ENCODE measurements around the gene NTSR1.

NTSR1 gene

DNA sequence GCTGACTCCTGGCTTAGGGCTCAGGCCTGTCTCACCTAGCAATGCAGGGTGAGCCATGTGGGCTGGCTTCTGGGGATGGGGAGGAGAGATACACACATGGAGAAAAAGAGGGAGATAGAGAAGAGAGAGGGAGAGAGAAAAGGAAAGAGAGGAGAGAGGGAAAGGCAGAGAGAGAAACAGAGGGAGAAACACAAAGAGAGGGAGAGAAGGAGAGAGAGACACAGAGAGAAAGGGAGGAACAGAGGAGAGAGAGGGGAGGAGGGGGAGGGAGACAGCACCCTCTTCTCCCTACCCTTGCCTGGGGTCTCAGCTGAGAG is 24.8 kb downstream of the NTSR1 start:
- in situ Hi-C loops (cut with HindIII; ENCODE audit: low pct_ligation_motif_present, low sequenced_read_pairs): no loop called here
- Histone ChIP-seq H3K27me3 (replicated peaks) (no peaks in the 10 kb centered on the region), H3K36me3 (replicated peaks) (no peaks in the 10 kb centered on the region), H3K27ac (no peak overlapping the region), H3K4me3 (ENCODE audit: low read depth, low read length) (no peak overlapping the region)
- TF ChIP-seq, protein P1, sequence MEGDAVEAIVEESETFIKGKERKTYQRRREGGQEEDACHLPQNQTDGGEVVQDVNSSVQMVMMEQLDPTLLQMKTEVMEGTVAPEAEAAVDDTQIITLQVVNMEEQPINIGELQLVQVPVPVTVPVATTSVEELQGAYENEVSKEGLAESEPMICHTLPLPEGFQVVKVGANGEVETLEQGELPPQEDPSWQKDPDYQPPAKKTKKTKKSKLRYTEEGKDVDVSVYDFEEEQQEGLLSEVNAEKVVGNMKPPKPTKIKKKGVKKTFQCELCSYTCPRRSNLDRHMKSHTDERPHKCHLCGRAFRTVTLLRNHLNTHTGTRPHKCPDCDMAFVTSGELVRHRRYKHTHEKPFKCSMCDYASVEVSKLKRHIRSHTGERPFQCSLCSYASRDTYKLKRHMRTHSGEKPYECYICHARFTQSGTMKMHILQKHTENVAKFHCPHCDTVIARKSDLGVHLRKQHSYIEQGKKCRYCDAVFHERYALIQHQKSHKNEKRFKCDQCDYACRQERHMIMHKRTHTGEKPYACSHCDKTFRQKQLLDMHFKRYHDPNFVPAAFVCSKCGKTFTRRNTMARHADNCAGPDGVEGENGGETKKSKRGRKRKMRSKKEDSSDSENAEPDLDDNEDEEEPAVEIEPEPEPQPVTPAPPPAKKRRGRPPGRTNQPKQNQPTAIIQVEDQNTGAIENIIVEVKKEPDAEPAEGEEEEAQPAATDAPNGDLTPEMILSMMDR (IDR thresholded peaks at IDR 0.05; ENCODE audit: low read depth, low read length, missing control alignments): no peak
- no peak for DNase-seq

- H3K27me3 ChIP-seq (replicated peaks): no peaks in the 10 kb centered on the region
- H3K36me3 ChIP-seq (replicated peaks): no peaks in the 10 kb centered on the region
- DNase-seq: no peak
- TF ChIP-seq, protein P1 (IDR thresholded peaks at IDR 0.05; ENCODE audit: low read depth, low read length, missing control alignments): no peak
- no peak overlapping the region for H3K27ac ChIP-seq
- in situ Hi-C loops (cut with HindIII; ENCODE audit: low pct_ligation_motif_present, low sequenced_read_pairs): no loop called here
- no peak overlapping the region for H3K4me3 ChIP-seq (ENCODE audit: low read depth, low read length)
Measured at GRCh38 chr20:62733891-62734290, 25.3 kb downstream of the NTSR1 start.

- in situ Hi-C loops (cut with HindIII; ENCODE audit: low pct_ligation_motif_present, low sequenced_read_pairs): no loop called here
- TF ChIP-seq, protein P1 (IDR thresholded peaks at IDR 0.05; ENCODE audit: low read depth, low read length, missing control alignments): no peak
- Histone ChIP-seq H3K36me3 (replicated peaks) (no peaks in the 10 kb centered on the region), H3K27ac (no peak overlapping the region), H3K27me3 (replicated peaks) (no peaks in the 10 kb centered on the region), H3K4me3 (ENCODE audit: low read depth, low read length) (no peak overlapping the region)
- DNase-seq: no peak
Measured at GRCh38 chr20:62734326-62734725, 25.7 kb downstream of the NTSR1 start.

GRCh38 chr20:62734881-62735280 is 26.2 kb downstream of the NTSR1 start:
- in situ Hi-C loops (cut with HindIII; ENCODE audit: low pct_ligation_motif_present, low sequenced_read_pairs): no loop called here
- no peak overlapping the region for H3K4me3 ChIP-seq (ENCODE audit: low read depth, low read length)
- H3K36me3 ChIP-seq (replicated peaks): no peaks in the 10 kb centered on the region
- no peak for DNase-seq
- TF ChIP-seq, protein P1 (IDR thresholded peaks at IDR 0.05; ENCODE audit: low read depth, low read length, missing control alignments): no peak
- no peak overlapping the region for H3K27ac ChIP-seq
- H3K27me3 ChIP-seq (replicated peaks): no peaks in the 10 kb centered on the region

- Histone ChIP-seq H3K27me3 (replicated peaks) (no peaks in the 10 kb centered on the region), H3K27ac (no peak overlapping the region), H3K36me3 (replicated peaks) (no peaks in the 10 kb centered on the region), H3K4me3 (ENCODE audit: low read depth, low read length) (no peak overlapping the region)
- DNase-seq: no peak
- in situ Hi-C loops (cut with HindIII; ENCODE audit: low pct_ligation_motif_present, low sequenced_read_pairs): no loop called here
- TF ChIP-seq, protein P1 (IDR thresholded peaks at IDR 0.05; ENCODE audit: low read depth, low read length, missing control alignments): no peak
Measured at GRCh38 chr20:62735331-62735821, 26.7 kb downstream of the NTSR1 start.

- DNase-seq: no peak
- Histone ChIP-seq H3K36me3 (replicated peaks) (no peaks in the 10 kb centered on the region), H3K27ac (no peak overlapping the region), H3K4me3 (ENCODE audit: low read depth, low read length) (no peak overlapping the region), H3K27me3 (replicated peaks) (no peaks in the 10 kb centered on the region)
- TF ChIP-seq, protein P1 (IDR thresholded peaks at IDR 0.05; ENCODE audit: low read depth, low read length, missing control alignments): no peak
- in situ Hi-C loops (cut with HindIII; ENCODE audit: low pct_ligation_motif_present, low sequenced_read_pairs): no loop called here
Measured at GRCh38 chr20:62736026-62736406, 27.4 kb downstream of the NTSR1 start.
